ENCODE results near the gene ADAM33.

The ADAM33 gene

DNA sequence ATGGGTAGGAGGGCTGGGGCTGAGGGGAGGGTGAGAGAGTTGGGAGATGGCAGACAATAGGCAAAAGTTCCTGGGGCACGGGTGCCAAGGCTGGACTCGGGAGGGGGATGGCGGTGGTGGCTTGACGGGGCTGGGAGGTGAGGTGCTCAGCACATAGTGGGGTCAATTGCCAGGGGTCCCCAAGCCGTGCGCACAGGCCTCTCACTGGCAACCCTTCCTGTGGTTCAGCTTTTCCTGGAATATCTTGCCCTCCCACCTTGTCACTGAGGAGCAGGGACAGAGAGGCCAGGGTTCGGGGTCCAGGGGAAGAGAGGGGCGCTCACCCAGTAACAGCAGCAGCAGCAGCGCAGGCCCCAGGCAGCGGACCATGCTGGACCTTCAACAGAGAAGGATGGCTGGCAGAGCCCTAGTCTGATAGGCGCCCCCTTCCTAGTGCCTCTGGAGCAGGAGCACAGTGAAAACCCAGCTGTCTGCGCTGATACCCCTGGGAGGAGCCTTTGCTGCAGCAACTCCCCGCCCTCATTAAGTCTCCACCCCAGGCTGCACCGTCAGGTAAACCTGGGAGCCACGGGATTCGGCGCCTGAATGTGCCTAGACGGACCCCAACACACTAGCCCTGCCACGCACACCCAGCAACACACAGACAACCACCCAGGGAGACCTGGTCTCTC, 18.6 kb downstream of the ADAM33 start, which contains the start of gene GFRA4:
GFRA4 (minus strand) TSS at position 369 of the 671 bp plus-strand sequence; CDS start at position 369, 0 bp downstream.
- DNase-seq (ENCODE audit: low spot score) = no peak

- no peak for DNase-seq (ENCODE audit: low spot score)
These were observed 19.8 kb downstream of the ADAM33 start for GRCh38 chr20:3661814-3662665.

DNA sequence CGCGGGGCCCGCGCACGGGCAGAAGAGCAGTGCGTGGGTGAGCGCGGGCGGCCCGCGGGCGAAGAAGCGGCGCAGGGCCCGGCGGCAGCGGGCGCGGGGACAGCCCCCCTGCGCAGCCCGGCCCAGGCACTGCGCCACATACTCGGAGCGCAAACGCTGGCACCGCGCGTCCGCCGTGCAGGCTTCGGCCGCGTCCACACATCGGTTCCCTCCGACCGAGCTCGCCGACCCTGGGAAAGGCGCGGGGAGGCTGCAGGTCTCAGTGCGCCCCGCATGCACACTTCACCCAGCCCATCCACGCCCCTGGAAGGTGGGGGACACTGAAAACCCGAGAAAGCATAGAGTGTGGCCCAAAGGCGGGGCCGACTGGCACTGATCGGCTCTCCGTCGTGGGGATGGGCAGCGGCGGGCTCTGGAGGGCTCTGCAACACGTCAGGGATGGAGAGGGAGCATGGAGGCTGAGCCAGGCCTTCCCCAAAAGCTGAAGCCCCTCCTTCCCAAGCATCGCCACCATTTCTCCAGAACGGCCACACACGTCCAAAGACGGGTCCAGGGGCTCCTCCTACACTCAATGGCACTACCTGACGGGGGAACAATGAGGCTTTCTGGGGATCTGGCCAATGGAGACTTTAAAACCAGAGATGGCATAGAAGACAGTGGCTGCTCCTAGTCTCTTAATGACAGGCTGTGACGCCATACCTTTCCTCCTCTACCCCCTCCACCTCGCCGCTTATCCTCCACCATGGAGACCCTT, 20.6 kb downstream of the ADAM33 start:
- DNase-seq (ENCODE audit: low spot score) = no peak

DNA sequence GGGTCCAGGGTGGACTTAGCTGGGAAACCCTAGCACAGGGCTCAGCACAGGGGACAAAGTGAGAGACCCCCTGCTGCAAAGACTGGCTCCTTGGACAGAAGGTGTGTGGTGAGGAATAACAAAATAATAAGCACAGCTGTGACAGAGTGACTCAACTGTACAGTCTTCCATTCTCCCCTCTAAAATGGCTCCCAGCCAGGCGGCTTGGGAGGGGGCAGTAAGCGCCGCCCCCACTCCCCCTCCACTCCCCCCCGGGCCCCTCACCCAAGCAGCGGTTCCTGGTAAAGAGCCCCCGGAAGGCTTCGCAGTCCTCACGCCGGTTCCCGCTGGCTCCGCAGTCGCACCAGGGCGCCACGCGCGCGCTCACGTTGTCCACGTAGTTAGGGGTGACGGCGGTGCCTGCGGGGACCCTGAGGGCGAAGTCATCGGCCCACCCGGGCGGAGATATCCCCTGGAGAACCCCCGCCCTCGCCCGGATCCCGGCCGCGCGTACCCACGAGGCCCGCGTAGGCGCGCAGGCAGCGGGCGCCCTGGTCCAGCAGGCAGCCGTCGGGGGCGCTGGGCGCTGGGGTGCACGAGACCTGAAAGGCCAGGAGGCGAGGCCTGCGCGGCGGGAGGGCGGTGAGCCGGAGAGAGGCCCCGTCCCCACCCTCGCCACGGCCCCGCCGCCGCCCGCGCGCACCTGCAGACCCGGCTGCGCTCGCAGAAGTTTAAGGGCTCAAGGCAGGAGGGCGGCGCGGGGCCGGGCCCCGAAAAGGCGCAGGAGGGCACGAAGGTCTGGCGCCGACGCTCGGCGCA, 21.3 kb downstream of the ADAM33 start:
- DNase-seq (ENCODE audit: low spot score) = no peak

DNA sequence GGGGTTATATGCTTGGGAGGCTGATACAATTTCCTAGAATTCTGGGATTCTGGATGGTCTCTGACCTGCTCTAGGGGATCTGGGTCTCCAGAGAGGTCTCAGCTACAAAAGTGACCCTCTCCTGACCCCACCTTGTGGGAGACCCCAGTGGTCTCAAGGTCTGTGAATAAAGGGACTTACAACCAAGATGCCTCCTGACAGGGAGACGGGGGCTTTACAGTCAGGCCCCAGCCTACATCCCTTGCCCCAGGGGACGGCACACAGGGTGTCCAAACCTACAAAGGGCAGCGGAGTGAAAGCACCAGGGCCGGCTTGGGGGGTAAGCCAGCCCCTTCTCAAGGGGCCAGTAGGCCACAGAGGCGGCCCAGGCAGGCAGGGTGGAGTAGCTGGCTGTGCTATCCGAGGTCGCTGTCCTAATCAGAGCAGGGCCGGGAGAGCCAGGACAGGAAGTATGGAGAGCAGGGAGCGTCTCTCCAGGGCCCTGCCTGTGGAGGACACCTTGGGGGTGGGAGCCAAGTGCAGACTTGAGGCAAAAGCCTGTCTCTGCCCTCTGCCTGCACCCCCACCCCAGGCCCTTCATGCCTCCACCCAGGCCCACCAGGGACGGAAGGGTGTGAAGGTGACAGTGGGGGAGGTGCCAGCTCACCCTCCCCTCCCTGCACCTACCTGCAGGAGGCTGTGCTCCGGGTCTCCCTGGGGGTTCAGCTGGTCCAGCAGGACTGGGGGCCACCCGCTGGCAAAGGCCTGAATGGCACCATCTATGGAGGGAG, 22.1 kb downstream of the ADAM33 start:
- no peak for DNase-seq (ENCODE audit: low spot score)

- no peak for DNase-seq (ENCODE audit: low spot score)
These were observed 22.9 kb downstream of the ADAM33 start for GRCh38 chr20:3658716-3659491.

- no peak for DNase-seq (ENCODE audit: low spot score)
These were observed 23.6 kb downstream of the ADAM33 start for GRCh38 chr20:3658019-3658715.

DNA sequence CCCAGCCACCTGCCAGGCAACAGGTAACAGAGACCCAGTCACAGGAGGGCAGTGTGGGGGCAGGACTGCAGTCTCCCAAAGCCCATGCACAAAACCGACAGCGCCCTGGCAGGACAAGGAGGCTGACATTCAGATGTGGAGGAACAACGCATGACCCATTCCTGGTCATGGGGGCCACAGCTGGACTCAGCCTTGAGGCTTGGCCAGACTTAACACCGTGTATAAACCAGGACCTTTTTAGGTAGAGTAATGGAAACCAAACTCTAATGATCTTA, 26.7 kb downstream of the ADAM33 start:
- DNase-seq (ENCODE audit: low spot score) = no peak

DNA sequence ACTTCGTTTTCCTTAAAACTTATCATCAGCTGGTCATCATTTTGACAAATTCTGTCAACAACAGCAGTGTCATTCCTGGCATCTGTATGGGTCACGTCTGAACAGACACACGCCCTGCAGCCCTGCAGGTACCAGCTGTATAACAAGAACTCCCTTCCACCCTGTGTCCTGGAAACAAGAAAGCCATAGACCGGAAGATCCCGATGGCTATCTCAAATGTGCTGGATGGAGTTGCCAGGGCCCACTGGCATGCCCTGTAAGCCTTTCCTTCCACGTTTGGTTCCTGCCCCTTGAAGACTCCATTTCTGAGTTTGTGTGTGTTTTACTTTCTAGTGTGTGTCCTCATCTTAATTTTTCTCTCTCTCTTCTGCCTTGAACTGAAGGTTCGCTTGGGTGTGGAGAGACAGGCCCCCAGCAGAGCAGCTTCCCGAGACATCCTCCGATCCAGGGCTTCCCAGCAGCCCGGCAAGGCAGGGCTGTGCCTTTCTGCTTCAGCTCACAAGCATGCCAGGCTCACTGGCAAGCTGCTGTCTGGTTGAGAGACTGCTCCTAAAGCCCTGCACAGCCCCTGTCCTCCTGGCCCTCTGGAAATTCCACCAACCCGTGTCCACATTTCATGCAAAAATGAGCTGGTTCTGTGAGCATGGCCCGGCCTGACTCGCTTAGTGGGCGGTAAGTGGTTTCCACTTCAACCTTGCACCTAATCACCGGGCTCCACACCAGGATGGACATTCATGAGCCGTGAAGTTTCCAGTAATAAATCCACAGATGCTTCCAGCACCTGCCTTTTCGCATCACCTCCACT, 27.3 kb downstream of the ADAM33 start:
- no peak for DNase-seq (ENCODE audit: low spot score)

- DNase-seq (ENCODE audit: low spot score) = no peak
These were observed 27.9 kb downstream of the ADAM33 start for GRCh38 chr20:3653921-3654320.

DNA sequence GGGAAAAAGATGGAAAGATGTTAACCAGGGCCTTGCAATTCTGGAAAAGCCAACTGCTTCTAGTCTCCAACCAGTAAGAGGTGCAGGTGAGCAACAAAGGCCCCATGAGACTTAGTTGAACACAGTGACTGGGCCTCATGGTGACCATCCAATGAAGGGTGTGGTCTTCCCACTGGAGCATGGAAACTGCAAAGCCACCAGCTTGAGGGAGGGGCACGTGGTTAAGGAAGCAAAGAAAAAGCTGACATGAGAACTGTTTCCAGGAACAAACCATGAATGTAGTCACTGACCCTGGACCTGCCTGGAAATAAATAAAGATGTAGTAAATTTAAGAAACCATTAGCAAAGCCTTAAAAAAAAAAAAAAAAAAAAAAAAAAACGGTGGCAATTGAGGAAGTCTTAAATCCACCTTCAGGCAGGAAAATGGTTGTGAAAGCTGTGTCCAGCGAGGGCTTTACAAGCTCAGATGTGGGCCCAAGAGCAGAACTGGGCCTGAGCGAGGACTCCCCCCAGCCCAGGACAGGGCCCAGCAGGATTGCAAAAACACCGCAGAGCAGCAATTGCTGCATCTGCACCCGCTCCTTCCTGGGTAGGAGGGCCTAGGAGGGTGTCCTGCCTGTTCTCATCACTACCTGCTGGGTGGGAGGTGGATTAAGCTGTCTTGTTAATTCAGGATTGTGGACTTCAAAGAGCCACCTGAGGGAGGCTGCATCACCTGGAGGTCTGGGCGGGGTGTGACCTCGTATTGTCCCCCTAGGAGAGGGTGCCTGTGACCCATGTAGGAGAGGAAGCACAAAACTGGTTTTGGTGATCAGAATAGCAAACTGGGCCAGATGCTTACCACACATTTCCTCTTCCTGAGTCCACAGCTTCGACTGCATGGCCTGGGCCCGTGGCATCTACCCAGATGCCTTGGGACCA, 28.9 kb downstream of the ADAM33 start:
- no peak for DNase-seq (ENCODE audit: low spot score)

- no peak for DNase-seq (ENCODE audit: low spot score)
These were observed 29.6 kb downstream of the ADAM33 start for GRCh38 chr20:3652221-3652620.

DNA sequence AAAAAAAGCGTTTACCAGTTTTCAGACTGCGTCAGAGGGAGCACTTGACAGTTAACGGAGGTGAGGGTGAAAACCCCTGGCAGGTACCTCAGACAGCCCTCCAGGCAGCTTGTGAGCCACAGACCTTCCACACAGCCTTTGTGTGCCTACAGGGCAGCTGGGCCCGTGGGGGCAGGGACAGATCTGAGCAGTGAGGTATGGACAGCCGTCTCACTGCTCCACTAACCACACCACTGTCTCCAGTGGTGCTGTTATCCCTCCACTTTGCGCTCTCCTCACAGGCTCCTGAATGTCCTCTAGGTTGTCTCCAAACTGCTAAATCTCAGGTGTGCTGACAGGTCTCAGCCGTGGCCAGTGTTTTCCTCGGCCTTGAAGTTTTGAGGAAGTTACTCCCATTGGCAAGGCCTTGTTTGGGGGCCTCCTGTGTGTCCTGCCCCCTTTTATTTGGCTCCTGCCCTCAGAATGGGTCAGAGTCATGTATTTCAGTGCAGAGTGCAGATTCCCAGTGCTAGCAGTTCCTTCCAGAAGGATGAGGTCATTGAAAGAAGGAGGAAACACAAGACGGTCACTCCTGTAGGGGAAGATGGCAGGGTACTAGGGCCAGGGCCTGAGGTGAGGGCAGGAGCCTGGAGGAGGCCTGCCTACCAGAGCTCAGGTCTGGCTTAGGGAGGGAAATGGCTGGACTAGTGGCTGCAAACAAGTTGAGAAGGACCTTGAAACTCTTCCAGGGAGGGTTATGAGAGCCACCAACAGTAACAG, 30.4 kb downstream of the ADAM33 start:
- no peak for DNase-seq (ENCODE audit: low spot score)

- no peak for DNase-seq (ENCODE audit: low spot score)
These were observed 32.9 kb downstream of the ADAM33 start for GRCh38 chr20:3648951-3649350.

- DNase-seq (ENCODE audit: low spot score) = no peak
These were observed 34.3 kb downstream of the ADAM33 start for GRCh38 chr20:3647473-3647872.

DNA sequence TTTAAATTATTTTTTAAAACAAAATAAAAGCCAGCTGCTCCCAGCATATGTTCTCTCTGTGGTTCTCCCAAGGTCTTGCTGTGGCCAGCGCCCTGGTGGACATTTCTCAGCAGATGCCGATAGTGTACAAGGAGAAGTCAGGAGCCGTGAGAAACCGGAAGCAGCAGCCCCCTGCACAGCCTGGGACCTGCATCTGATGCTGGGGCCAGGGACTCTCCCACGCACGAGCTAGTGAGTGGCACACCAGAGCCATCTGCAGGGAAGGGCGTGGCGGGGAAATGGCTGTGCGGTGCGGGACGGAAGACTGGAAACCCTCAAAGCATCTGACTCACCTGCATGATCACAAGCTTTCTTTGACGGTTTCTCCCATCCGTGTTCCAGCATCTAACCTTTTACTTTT, 35.2 kb downstream of the ADAM33 start:
- DNase-seq (ENCODE audit: low spot score) = no peak

DNA sequence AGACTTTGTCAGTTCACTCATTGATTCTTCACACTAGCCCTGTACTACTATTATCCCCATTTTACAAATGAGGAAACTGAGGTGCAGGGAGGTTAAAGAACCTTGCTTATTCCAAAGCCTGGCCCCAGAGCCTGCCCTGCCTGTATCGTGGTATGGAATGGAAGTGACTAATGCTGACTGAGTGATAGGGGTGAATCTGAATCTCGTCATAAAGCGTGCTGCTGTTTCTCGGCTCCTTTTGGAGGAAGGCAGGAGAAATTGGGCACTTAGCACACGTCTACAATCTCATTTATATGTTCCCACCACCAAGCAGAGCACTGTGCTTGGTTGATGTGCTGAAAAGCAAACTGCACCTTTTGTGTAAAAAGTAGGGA, 35.8 kb downstream of the ADAM33 start:
- DNase-seq (ENCODE audit: low spot score) = no peak
